Lower leg skin (tissue), 4 donors: ENCODE data around the gene CAPN9. TPM values are rescaled to one million over a fixed set of nuclear protein-coding genes. Genes with fewer than 3 reads are reported as not detected.

Experiments used
- DNase-seq, 2 donors: peaks; one replicate each; pipeline ENCODE4 v3.0.0-alpha.2; 2019; ENCODE audit warnings: low spot score in 2 of 2
- H3K4me3 ChIP-seq: fragments of 200-600 bp; sonication (generic); 2 replicates; pipeline ENCODE4 v1.5.1; 2017; ENCODE audit warnings: mild to moderate bottlenecking, low read depth; ENCODE audit not compliant: poor library complexity, severe bottlenecking
- POLR2A ChIP-seq, 2 donors: fragments of 450-650 bp; IDR thresholded peaks; one replicate each; pipeline ENCODE4 v1.6.1; 2016 to 2017; ENCODE audit warnings: antibody characterized with exemption in 2 of 2, mild to moderate bottlenecking in 1 of 2, moderate library complexity in 1 of 2
- WGBS, 2 donors: methylation state at CpG; one replicate each; pipeline ENCODE4 v1.1.5; 2018; 5-methylcytosine and 5-hydroxymethylcytosine counted together
- intact Hi-C: fragments of 100-400 bp; cut with DNase I; formaldehyde crosslinking; loops from one replicate; pipeline ENCODE4 v1.15.0; 2023; ENCODE audit warnings: low total_unique reads
- total RNA-seq, 4 donors: library from RNA; depleted of rRNA; stranded (reverse); fragments of >200 nt; gene quantifications; one replicate each; pipeline ENCODE4 v1.1.0, GENCODE V29; 2016
- TF ChIP-seq, protein P1 (sequence below), 3 donors: fragments of 450-650 bp; IDR thresholded peaks; one replicate each; pipeline ENCODE4 v1.5.1; 2016; ENCODE audit warnings: antibody characterized with exemption in 3 of 3, mild to moderate bottlenecking in 3 of 3, moderate library complexity in 2 of 3

CAPN9 gene
- total RNA-seq, 4 donors from 2014 or later: 0.11 to 1.1 (median 0.27) TPM

DNA sequence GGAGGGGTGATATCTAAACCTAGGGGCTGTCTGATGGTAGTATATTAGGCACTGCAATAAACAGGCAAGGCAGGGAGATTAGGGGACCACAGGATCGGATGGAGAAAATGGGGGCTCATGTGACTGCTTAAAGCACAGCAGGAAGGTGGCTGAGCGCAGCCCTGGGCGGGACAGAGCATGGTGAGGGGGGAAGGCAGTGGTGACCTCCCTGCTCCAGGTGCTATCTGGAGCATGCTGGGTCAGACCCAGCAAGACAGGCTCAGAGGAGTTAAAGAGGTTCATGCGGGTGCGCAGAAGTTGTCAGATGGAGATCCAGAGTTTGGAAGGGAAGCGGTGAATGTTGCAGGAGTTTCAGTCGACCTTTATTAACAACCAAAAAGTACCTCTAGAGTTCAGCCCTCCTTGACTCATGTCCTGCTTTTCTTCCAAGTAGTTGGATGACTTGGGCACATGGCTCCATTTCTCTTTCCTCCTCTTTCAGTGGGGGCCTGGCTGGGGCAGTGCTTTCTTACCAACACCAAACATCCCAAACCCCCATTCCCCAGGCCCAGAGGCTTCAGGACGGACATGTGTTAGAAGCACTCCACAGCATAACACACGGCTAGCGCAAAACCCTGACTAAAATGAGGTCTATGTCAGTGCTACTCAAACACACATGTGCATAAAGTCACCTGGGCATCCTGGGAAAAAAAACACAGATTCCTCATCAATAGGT lies 41.5 kb downstream of the CAPN9 start:
- peak in 1 of 2 donors; percentile 73 for DNase-seq
- 87 to 93% methylated on average over 10 of the region's 10 CpGs for WGBS, 2 donors
- TF ChIP-seq, protein P1, sequence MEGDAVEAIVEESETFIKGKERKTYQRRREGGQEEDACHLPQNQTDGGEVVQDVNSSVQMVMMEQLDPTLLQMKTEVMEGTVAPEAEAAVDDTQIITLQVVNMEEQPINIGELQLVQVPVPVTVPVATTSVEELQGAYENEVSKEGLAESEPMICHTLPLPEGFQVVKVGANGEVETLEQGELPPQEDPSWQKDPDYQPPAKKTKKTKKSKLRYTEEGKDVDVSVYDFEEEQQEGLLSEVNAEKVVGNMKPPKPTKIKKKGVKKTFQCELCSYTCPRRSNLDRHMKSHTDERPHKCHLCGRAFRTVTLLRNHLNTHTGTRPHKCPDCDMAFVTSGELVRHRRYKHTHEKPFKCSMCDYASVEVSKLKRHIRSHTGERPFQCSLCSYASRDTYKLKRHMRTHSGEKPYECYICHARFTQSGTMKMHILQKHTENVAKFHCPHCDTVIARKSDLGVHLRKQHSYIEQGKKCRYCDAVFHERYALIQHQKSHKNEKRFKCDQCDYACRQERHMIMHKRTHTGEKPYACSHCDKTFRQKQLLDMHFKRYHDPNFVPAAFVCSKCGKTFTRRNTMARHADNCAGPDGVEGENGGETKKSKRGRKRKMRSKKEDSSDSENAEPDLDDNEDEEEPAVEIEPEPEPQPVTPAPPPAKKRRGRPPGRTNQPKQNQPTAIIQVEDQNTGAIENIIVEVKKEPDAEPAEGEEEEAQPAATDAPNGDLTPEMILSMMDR (IDR thresholded peaks at IDR 0.05): no peak
- no peak for TF ChIP-seq POLR2A (IDR thresholded peaks at IDR 0.05)
- intact Hi-C loops: no loop called here
- no peak overlapping the region for H3K4me3 ChIP-seq

DNA sequence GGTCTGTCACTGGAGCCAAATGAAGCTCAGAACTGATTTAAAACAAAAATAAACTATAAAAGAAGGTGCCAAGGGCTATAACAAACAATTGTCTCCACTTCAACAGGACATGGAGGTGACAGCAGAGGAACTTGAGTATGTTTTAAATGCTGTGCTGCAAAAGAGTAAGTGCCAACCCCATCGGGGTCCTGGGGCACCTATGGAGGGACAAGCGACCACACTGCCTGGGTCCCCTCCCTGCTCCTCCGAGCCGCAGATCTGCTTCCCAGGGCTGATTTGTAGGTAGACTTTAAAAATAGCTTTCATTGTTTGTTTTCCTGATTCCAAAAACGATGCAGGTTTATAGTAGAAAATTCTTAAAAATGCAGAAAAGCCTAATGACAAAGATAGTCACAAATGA lies 42.8 kb downstream of the CAPN9 start:
- intact Hi-C loops: loop anchor here (10.0 kb wide), 1 partner anchor 125 kb away; no protein-coding TSS in a partner anchor
- DNase-seq: no peak
- TF ChIP-seq POLR2A (IDR thresholded peaks at IDR 0.05): no peak
- TF ChIP-seq, protein P1 (IDR thresholded peaks at IDR 0.05): no peak
- H3K4me3 ChIP-seq: no peak overlapping the region
- 78 to 79% methylated on average over 5 of the region's 5 CpGs for WGBS, 2 donors

DNA sequence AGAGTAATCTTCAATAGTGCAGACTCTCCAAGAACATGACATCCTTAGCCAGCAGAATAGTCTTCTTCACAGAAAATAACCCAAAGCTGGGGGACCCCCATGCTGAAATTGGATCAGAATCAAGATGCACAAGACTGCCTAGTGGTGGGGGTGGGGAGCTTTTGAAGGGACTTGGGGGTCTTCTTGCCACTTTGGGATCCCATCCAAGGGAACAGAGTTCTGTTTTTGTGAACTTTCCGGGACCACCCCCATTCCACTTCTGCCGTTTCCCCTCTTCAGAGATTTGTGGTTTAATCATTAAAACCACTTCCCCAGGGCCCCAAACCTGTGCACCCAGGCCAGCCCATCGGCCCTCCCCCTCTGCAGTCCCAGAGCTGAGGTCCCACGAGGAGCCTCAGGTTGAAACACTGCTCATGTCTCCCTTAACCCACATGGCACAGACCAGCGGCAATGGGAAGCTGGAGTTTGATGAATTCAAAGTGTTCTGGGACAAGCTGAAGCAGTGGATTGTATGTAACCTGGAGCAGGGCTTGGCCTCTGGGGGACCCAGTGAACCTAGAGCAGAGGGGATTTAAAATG lies 44.9 kb downstream of the CAPN9 start:
- 75 to 79% methylated on average over 5 of the region's 5 CpGs for WGBS, 2 donors
- H3K4me3 ChIP-seq: no peak overlapping the region
- no peak for TF ChIP-seq POLR2A (IDR thresholded peaks at IDR 0.05)
- TF ChIP-seq, protein P1 (IDR thresholded peaks at IDR 0.05): no peak
- DNase-seq: peak in 1 of 2 donors; percentile 61
- intact Hi-C loops: loop anchor here (10.0 kb wide), 1 partner anchor 123 kb away; no protein-coding TSS in a partner anchor

DNA sequence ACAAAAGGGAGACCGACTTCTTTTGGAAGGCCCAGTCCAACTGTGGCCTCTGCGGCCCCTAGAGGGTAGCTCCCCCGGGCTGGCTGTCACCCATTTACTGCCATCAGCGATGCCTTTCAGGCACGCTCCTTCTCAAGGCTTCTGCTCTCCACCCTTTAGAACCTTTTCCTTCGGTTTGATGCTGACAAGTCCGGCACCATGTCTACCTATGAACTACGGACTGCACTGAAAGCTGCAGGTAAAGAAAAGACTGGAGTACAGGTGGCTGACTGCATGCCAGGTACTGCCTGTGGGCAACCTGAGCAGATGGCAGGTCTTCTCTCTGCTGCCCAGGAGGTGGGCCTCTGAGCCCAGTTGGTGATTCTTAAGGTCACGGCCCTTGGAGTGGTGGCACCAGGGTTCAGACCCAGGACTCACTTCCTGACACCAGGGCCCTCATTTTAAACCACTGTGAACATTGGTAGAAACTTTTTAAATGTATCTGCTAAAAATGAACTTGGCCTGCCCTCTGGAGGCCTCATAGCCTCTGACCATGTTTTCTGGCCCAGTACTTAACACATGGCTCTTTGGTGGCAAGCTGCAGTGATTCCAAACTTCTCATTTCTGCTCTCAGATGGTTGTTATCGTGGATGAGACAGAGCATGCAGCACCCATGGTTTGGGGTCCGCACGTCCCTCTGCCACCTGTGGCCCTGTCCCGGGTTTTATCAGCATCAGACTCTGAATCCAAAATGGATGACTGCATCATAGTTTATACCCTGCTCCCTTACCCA lies 45.7 kb downstream of the CAPN9 start:
- DNase-seq: peak in 1 of 2 donors; percentile 60
- WGBS, 2 donors: 90 to 92% methylated on average over 13 of the region's 13 CpGs
- intact Hi-C loops: loop anchor here (10.0 kb wide), 1 partner anchor 122 kb away; no protein-coding TSS in a partner anchor
- H3K4me3 ChIP-seq: no peak overlapping the region
- TF ChIP-seq POLR2A (IDR thresholded peaks at IDR 0.05): no peak
- TF ChIP-seq, protein P1 (IDR thresholded peaks at IDR 0.05): no peak

DNA sequence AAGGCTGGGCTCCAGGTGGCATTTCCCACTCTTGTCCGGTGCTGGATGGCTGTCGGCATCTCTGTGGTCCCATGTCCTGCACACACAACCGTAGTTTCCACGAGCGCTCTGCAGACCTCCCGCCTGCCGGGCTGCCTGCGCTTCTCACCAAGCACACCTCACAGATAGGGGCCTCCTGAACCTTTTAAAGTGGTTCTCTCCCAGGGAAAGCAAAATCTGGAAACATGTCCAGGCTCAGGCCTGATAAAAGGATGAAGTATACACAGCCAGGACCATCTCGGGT lies 46.2 kb downstream of the CAPN9 start:
- peak in 1 of 2 donors; percentile 17 for DNase-seq
- H3K4me3 ChIP-seq: no peak overlapping the region
- intact Hi-C loops: loop anchor here (10.0 kb wide), 1 partner anchor 121 kb away; no protein-coding TSS in a partner anchor
- no peak for TF ChIP-seq POLR2A (IDR thresholded peaks at IDR 0.05)
- TF ChIP-seq, protein P1 (IDR thresholded peaks at IDR 0.05): no peak
- WGBS, 2 donors: 84 to 91% methylated on average over 9 of the region's 9 CpGs
